Tibial nerve (tissue), 4 donors: ENCODE results near the gene SLC12A7.

Experiments used
- CTCF ChIP-seq, 5 experiments: fragments of 200-600 bp in 3 of 5; fragments of 450-650 bp in 2 of 5; sonication (generic) in 3 of 5; IDR thresholded peaks; one replicate each; pipeline ENCODE4 v1.5.1; 2016 to 2019; ENCODE audit warnings: antibody characterized with exemption in 5 of 5, mild to moderate bottlenecking in 3 of 5, moderate library complexity in 2 of 5
- EP300 ChIP-seq, 2 donors: sonication (generic); formaldehyde crosslinking; IDR thresholded peaks; one replicate each; pipeline ENCODE4 v1.6.1; 2017; ENCODE audit warnings: antibody characterized with exemption in 2 of 2, mild to moderate bottlenecking in 1 of 2
- POLR2A ChIP-seq, 2 donors: fragments of 450-650 bp; IDR thresholded peaks; one replicate each; pipeline ENCODE4 v1.6.1; 2017; ENCODE audit warnings: antibody characterized with exemption in 2 of 2, mild to moderate bottlenecking in 2 of 2, moderate library complexity in 2 of 2

GRCh38 chr5:1133108-1133507 lies 21.2 kb upstream of the SLC12A7 start:
- TF ChIP-seq CTCF (IDR thresholded peaks at IDR 0.05) (no peak), POLR2A (IDR thresholded peaks at IDR 0.05) (no peak), EP300 (IDR thresholded peaks at IDR 0.05) (no peak)
